HUES6 (cell line): ENCODE data around the gene SCYGR6.
"Not testable (repeated sequence)": the region's sequence is repeated elsewhere in the genome, so short reads cannot be mapped to it uniquely, and the experiment has no call there.

Experiments
- H3K27ac ChIP-seq: 2 replicates; pipeline ENCODE4 v1.7.0; 2013; ENCODE audit warnings: low read depth, mild to moderate bottlenecking, low read length, inconsistent platforms
- H3K27me3 ChIP-seq: 2 replicates; pipeline ENCODE4 v1.6.1; 2013; ENCODE audit warnings: low read length; ENCODE audit not compliant: control insufficient read depth, insufficient read depth
- H3K36me3 ChIP-seq: 2 replicates; pipeline ENCODE4 v1.6.1; 2013; ENCODE audit warnings: low read length; ENCODE audit not compliant: control insufficient read depth, insufficient read depth
- H3K4me1 ChIP-seq: 2 replicates; pipeline ENCODE4 v1.6.1; 2013; ENCODE audit warnings: low read length; ENCODE audit not compliant: control insufficient read depth, insufficient read depth
- H3K4me3 ChIP-seq: 2 replicates; pipeline ENCODE4 v1.5.1; 2013; ENCODE audit warnings: low read depth, low read length
- H3K9ac ChIP-seq: one replicate; pipeline ENCODE4 v1.6.1; 2013; ENCODE audit warnings: mild to moderate bottlenecking, low read length
- H3K9me3 ChIP-seq: 2 replicates; pipeline ENCODE4 v1.6.1; 2013; ENCODE audit warnings: low read depth, low read length; ENCODE audit not compliant: control insufficient read depth, insufficient read depth

SCYGR6 gene, protein sequence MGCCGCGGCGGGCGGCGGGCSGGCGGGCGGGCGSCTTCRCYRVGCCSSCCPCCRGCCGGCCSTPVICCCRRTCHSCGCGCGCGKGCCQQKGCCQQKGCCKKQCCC

DNA sequence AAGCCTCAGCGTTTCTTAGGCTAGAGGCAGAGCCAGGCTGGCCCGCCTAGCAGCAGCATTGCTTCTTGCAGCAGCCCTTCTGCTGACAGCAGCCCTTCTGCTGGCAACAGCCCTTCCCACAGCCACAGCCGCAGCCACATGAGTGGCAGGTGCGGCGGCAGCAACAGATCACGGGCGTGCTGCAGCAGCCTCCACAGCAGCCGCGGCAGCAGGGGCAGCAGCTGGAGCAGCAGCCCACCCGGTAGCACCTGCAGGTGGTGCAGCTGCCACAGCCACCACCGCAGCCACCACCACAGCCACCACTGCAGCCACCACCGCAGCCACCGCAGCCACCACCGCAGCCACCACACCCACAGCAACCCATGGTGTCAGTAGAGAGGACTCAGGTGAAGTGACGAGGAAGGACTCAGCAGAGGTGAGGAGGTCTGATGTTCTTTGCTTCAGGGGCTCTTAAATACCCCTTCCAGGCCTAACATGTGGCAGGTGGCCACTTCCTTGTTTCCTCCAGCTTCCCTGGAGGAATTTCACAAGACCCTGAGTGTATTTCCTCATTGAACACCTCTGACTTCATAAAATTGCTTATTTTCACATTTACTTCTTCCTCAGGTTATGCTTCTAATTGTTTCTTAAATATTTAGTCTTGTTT lies at the start of gene SCYGR6:
Gene SCYGR6, minus strand, starts transcription at position 364 of the 646 bp plus-strand sequence. Its CDS starts 0 bp downstream, at position 364.
- Histone ChIP-seq H3K9ac (no peak within 1 kb of the TSS), H3K4me1 (no peaks in the 10 kb centered on the region), H3K9me3 (no peaks in the 10 kb centered on the region), H3K27ac (no peak within 1 kb of the TSS), H3K4me3 (no peak within 1 kb of the TSS), H3K27me3 (no peaks in the 10 kb centered on the region), H3K36me3 (no peaks in the 10 kb centered on the region)

DNA sequence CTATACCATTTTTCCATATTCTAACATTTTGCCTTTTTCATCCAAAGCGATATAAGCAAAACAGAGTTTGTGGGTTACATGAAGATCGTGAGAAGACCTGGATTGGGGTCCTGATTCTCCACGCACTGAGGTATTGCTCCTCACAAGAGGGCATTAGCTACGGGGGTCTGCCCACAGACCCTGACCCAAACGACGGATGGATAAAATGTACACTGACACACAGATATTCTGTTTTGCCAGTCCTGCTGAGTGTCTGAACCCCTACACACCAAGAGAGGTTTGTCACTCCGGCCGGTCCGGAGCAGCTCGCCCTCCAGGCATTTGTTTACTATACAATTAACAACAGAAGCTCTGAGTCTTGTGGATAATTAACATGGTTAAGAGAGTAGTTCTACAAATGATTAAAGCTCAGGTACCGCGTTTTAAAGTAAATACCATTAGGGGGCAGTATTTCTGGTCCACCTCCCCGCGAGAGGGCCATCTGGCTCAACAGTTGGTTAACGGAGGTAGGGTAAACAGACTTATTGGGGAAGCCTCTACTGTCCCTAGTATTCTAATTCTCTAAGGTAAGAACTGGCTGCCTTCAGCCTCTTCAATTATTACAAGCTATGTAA lies 49.6 kb upstream of the SCYGR6 start:
- Histone ChIP-seq H3K4me1 (peaks cover 18% of the 10 kb centered on the region), H3K9me3 (no peaks in the 10 kb centered on the region), H3K27ac (no peak overlapping the region), H3K27me3 (no peaks in the 10 kb centered on the region), H3K36me3 (no peaks in the 10 kb centered on the region), H3K4me3 (no peak overlapping the region), H3K9ac (no peak overlapping the region)

DNA sequence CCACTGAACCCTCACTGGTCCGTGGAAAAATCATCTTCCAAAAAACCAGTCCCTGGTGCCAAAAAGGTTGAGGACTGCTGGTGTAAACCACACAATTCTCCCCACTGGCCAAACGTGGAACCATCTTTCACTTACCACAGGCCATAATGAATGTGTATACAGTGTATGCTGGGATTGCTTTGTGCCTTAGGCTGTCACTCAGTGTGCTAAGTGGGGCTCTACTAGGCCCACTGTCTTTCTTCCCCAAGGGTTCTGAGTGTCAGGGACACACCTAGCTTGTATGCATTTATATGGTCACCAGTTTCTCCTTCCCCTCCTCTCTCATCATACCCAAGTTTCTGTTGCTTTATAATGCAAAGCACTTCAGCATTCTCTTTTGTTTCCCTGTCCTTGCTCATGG lies 48.4 kb upstream of the SCYGR6 start:
- Histone ChIP-seq H3K4me1 (peaks cover 18% of the 10 kb centered on the region), H3K9ac (no peak overlapping the region), H3K4me3 (no peak overlapping the region), H3K36me3 (no peaks in the 10 kb centered on the region), H3K9me3 (no peaks in the 10 kb centered on the region), H3K27ac (no peak overlapping the region; the same call in 1 of the 2 replicates), H3K27me3 (no peaks in the 10 kb centered on the region)

DNA sequence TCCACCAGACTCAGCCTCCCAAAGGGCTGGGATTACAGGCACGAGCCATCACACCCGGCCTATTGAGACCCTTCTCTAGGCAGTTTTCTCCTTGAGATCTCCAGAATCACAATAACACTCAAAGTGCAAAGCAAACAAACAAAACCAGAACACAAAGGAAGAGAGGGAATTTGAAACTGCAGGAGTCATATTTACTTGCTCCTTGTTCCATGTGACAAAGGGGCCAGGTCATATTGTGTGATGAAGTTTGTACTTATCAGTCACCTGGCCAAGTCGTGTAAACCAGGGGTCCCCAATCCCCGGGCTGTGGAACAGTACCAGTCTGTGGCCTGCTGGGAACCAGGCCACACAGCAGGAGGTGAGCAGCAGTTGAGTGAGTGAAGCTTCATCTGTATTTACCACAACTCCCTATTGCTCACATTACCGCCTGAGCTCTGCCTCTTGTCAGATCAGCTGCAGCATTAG lies 47.7 kb upstream of the SCYGR6 start:
- Histone ChIP-seq H3K4me1 (peaks cover 18% of the 10 kb centered on the region), H3K9me3 (no peaks in the 10 kb centered on the region), H3K4me3 (no peak overlapping the region), H3K27ac (no peak overlapping the region), H3K9ac (no peak overlapping the region), H3K36me3 (no peaks in the 10 kb centered on the region), H3K27me3 (no peaks in the 10 kb centered on the region)

DNA sequence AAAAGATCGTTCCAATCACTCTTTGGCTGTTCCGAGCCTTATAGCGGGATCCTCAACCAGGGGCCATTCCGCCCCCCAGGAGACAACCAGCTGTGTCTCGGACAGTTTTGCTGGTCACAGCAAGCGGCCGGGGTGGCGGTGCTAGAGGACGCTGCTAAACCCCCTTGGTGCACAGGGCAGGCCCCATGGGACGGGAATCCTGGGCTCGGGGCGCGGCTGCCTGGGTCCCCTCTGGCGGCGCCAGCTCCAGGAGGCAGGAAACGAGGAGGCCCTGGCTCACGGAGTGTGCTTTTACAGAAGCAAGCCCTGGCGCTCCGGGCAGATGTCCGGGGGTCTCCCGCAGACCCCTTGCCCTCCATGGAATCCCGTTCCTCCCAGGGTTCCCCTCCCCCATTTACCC lies 43.3 kb upstream of the SCYGR6 start:
- Histone ChIP-seq H3K4me3 (no peak overlapping the region), H3K4me1 (peaks cover 7% of the 10 kb centered on the region), H3K9me3 (no peaks in the 10 kb centered on the region), H3K36me3 (no peaks in the 10 kb centered on the region), H3K27ac (no peak overlapping the region), H3K9ac (no peak overlapping the region), H3K27me3 (no peaks in the 10 kb centered on the region)

DNA sequence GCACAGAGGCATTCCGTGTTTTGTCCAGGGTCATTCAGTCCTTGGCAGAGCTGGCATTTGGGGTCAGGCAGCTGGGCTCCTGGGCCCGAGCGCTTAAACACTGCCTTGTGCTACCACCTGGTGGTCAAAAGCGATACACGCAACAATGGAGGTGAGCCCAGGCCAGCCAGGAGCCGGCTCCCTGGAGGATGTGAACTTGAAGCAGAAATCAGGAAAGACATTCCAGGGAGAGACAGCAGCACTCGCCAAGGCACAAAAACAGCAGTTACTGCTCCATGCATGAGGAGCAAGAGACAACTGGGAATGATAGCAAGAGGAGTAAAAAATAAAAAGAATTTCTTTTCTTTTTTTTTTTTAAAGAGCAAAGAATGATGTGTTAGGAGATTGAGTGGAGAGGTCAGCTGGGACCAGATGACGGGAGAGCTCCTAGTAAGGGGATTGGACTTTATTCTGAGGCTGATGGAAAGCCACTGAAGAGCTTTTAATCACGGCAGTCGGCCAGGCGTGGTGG lies 41.9 kb upstream of the SCYGR6 start:
- Histone ChIP-seq H3K9me3 (no peaks in the 10 kb centered on the region), H3K27ac (no peak overlapping the region), H3K4me1 (no peaks in the 10 kb centered on the region), H3K27me3 (no peaks in the 10 kb centered on the region), H3K9ac (no peak overlapping the region), H3K36me3 (no peaks in the 10 kb centered on the region), H3K4me3 (no peak overlapping the region)

DNA sequence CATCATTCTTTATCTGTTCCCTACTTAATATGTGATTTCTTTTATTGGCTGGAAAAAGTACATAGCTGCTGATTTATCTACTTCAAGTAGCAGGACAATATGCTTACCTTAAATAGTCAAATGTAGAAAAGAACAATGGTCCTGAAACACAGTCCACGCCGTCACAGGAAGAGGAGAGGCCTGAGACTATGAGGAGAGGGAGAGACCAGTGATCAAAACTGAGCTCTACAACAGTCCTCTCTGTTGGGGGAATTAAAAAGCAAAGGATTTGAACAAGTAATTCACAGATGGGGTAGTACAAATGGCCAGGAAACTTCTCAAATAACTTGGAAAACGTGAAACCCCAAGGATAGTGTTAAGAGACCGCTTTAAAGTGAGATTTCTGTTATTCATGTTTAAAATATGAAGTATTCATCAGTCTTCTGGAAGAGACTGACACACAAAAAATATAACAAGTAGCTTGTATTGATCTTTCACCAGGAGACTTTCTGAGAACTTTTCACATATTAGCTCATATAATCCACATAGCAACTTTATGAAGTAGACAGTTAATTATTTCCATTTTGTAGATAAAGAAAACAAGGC lies 41.3 kb upstream of the SCYGR6 start:
- Histone ChIP-seq H3K4me3 (no peak overlapping the region), H3K9ac (no peak overlapping the region), H3K9me3 (no peaks in the 10 kb centered on the region), H3K27me3 (no peaks in the 10 kb centered on the region), H3K36me3 (no peaks in the 10 kb centered on the region), H3K27ac (no peak overlapping the region), H3K4me1 (no peaks in the 10 kb centered on the region)

DNA sequence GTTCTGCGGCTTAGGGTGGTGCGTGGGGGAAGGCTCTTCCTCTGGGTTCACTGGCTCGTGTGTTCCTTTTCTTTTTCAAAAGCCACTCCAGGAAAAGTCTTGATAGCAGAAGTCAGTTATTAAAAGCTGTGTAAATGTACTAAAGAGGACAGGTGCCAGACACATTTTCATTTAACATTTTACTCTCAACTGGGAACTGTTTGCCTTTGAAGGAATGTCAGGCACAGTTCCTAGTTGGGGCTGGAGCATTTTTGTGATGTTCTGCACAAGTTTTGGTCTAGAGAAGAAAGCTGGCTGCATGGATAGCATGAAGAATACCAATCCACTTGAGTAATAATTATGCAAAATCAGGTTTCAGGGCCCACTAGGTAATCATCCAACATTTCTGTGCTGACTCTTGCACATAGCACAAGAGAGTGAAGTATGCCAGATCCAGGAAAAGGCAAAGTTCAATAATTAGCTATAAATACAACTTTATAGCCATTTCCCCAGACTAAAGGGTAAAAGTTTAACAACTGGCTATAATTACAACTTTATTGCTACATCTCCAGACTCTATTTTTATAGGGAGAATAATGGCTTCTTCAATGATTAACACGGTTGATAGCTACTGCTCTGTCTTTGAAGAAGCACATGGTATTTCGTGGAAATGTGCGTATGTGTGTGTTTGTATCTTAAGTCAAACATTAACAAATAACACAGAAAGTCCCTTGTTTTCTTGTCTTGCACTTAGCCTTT lies 37.4 kb upstream of the SCYGR6 start:
- no peaks in the 10 kb centered on the region for H3K9me3 ChIP-seq
- no peak overlapping the region for H3K4me3 ChIP-seq
- H3K36me3 ChIP-seq = no peaks in the 10 kb centered on the region
- H3K27ac ChIP-seq = no peak overlapping the region
- no peak overlapping the region for H3K9ac ChIP-seq
- no peaks in the 10 kb centered on the region for H3K27me3 ChIP-seq
- peaks cover 14% of the 10 kb centered on the region for H3K4me1 ChIP-seq

DNA sequence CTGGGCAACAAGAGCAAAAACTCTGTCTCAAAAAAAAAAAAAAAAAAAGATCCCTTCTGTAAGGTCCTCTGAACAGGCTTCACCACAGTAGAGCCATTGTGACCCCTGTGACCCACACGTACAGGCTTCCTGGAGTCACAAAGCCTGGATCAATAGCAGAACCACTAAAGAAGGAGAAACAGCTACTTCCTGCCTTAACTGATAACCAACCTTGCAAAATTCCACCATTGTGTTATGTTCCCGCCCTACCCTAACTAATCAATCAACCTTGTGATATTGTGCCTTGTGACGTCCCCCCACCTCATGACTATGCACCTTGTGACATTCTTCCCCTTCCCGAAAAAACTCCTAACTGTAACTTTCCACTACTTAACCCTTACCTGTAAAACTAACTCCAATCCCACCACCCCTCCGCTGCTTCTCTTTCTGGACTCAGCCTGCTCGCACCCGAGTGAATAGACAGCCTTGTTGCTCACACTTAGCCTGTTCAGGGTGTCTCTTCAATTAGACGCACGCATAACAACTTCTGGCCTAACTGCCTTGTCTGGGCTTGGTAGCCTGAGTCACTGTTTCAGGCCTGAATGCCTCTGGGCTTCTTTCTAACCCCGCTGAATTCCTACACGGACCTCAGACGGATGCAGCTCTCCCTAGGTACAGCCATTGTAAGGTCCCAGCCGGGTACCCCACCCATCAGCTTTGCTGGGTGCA lies 35.0 kb upstream of the SCYGR6 start:
- H3K36me3 ChIP-seq = no peaks in the 10 kb centered on the region
- no peaks in the 10 kb centered on the region for H3K9me3 ChIP-seq
- no peak overlapping the region for H3K4me3 ChIP-seq
- no peaks in the 10 kb centered on the region for H3K27me3 ChIP-seq
- H3K27ac ChIP-seq = no peak overlapping the region
- H3K9ac ChIP-seq = no peak overlapping the region
- H3K4me1 ChIP-seq = peaks cover 17% of the 10 kb centered on the region

DNA sequence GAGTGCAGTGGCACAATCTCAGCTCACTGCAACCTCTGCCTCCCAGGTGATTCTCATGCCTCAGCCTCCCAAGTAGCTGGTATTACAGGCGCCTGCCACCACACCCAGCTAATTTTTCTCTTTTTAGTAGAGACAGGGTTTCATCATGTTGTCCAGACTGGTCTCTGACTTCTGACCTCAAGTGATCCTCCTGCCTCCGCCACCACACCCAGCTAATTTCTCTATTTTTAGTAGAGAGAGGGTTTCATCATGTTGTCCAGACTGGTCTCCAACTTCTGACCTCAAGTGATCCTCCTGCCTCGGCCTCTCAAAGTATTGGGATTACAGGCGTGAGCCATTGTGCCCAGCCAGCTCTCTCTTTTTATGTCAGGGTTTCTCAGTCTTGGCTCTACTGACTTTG lies 31.7 kb upstream of the SCYGR6 start:
- H3K9me3 ChIP-seq, H3K27ac ChIP-seq, H3K27me3 ChIP-seq, H3K4me3 ChIP-seq, H3K9ac ChIP-seq, H3K36me3 ChIP-seq: not testable (repeated sequence)
- H3K4me1 ChIP-seq = peaks cover 17% of the 10 kb centered on the region
